Fibroblast of upper back skin (primary cell): ENCODE data around the gene CFAP69.
"Not testable (repeated sequence)": the region's sequence is repeated elsewhere in the genome, so short reads cannot be mapped to it uniquely, and the experiment has no call there.

Experiments
- DNase-seq: peaks from one replicate; pipeline ENCODE4 v3.0.0-alpha.2; 2013

CFAP69 gene

DNA sequence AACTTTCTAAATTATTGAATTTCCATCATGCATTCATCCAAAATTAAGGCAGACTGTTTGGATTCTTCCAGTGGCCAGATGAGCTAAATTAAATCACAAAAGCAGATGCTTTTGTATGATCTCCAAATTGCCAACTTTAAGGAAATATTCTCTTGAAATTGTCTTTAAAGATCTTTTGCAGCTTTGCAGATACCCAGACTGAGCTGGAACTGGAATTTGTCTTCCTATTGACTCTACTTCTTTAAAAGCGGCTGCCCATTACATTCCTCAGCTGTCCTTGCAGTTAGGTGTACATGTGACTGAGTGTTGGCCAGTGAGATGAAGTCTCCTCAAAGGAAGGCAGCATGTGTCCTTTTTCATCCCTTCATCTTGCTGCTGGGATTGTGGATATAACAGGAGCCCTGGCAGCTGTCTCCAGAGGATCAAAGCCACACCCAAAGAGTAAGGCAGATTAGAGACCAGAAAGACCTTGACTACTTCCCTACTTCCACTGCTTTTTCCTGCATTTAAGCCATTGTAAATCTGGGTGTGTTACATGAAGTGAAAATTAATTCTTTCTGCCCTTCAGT is 8.2 kb upstream of the CFAP69 start:
- no peak for DNase-seq

DNA sequence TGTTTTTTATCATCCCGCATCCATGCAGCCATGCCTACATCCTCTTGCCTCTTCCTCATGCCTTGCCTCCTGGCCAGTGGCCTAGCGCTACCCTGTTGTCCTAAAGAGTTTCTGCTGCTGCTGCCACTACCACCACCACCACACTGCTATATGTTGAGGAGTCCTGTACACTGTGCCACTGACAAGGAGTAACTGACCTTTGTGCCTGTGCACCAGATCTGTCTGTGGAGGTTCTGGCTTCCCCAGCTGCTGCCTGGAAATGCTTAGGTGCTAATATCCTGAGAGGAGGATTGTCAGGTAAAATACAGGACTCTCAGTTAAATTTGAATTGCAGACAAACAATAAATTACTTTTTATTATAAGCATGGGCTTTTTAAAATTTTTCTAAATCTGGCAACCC is 7.0 kb upstream of the CFAP69 start:
- DNase-seq = no peak

DNA sequence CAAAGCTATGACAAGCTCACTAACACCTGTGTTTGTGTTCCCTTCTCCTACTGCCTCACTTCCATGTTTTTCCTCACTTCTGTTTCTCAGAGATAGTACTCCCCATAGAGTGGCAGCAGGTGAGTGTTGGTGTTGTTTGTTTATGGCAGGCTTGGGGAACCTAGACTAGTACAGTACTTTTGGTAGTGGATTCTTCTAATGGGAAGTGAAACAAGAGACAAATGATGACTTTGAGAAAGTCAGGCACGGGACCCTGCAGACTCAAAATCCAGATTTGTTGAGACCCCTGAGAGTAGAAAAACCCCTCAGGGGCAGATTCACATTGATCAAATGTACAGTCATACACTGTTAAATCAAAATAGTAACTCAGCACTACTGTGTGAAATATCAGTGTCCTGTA is 6.4 kb upstream of the CFAP69 start:
- no peak for DNase-seq

DNA sequence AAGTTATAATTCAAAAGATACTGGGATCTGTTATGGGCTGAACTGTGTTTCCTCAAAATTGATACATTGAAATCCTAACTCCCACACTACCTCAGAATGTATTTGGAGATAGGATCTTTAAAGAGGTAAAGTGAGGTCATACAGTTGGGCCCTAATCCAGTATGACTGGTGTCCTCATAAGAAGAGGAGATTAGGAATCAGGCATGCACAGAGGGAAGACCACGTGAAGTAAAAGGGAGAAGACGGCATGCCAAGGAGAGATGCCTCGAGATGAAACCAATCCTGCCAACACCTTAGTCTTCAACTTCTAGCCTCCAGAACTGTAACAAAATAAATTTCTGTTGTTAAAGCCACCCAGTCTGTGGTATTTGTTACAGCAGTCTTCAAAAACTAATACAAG is 5.9 kb upstream of the CFAP69 start:
- DNase-seq = no peak

GRCh38 chr7:90239625-90240228 is 5.2 kb upstream of the CFAP69 start:
- DNase-seq = no peak

DNA sequence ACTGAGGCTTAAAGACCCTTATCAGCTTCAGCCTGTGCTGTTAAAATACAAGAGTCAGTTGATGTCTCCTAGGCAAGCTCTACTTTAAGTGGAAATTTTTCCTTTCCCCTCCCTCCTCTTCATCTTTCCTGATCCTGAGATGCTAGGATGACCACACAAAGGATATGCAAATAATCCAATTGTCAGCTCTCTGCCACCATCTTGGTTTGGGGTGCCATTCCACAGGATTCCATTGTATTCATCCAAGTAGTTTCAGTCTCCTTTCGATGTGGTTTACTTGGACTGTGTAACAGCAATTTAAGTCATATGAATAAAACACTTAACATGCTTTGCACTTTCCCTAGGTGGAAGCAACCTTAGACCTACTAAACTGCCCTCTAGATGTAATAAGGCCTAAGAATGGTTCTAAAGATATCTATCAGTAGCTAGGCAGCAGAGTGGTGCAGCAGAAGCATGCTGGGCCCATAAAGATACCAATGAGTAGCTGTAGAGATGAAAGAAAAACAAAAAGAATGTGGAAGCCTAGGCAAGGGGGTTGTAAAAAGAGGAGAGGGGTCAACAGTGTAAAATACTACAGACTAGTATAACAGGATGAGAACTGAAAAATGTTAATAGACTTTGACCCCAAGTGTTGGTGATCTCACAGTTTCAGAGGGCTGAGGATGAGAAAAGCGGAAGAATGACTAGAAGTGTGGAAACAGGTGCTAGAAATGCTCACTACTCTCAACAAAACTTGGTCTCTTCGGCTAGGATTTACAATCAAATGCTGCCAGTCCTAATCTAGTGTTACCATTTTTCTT is 2.4 kb upstream of the CFAP69 start:
- no peak for DNase-seq

DNA sequence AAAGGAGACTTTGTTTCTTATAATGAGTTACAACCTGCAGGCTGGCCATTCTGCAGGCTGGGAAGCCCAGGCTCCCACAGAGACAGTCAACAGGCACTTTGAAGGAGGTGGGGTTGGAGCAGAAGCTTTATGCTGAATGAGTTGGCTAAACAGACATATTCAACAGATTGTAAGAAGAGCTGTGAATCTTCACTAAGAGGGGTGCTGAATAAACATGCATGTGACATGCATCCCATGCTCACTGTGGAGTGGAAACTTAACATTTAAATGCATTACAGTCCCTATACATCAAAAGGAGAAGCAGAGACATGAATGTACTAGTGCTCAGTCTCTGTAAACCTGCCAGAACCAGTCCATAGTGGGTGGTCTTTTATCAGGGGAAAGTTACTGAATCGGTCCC is 1.4 kb upstream of the CFAP69 start:
- DNase-seq = no peak

DNA sequence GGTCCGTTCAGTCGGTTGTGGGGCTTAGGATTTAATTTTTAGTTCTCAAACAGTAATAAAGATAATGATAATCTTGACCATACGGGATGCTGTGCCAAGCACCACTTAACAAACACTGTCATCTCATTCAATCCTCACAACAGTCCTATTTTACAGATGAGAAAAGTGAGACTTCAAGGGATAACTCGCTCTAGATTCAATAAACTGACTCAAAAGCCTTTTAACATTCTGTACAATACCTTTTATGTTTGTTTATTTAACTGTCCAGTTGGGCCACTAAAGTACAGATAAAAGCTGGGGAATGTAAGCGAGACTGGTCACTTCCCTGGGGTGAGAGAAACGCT is 437 bp upstream of the CFAP69 start:
- DNase-seq = no peak

- peak; percentile 53 for DNase-seq
These were observed 1.2 kb downstream of the CFAP69 start for GRCh38 chr7:90246171-90246570.

DNA sequence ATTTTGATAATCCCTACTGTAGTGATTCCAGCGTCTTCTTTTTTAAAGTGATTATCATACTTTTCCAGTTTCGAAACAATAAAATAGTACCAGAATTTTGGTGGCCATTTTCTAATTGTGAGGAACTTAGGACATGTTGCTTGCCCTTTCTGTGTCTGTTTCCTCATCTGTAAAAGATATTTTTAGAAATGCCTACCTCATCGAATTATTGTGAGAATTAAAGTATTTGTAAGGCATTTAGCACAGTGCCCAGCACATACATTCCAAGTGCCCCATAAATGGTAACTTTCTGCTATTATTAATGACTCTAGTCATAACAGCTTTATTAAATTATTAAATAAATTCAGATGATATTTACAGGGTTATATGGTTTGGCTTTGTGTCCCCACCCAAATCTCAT is 3.7 kb downstream of the CFAP69 start:
- DNase-seq = no peak

- peak; percentile 78 for DNase-seq
These were observed 5.8 kb downstream of the CFAP69 start for GRCh38 chr7:90250601-90251303.

- DNase-seq = peak; percentile 23
These were observed 6.3 kb downstream of the CFAP69 start for GRCh38 chr7:90251304-90251635.

DNA sequence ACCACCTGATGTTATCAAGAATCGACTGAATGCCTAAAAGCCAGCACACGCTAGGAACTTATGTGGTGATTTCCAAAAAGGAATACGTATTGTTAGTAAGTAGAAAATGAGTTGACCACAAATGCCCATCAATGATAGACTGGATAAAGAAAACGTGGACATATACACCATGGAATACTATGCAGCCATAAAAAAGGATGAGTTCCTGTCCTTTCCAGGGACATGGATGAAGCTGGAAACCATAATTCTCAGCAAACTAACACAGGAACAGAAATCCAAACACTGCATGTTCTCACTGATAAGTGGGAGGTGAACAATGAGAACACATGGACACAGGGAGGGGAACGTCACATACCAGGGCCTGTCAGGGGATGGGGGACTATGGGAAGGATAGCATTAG is 11.0 kb downstream of the CFAP69 start:
- not testable (repeated sequence) for DNase-seq

- no peak for DNase-seq
These were observed 11.8 kb downstream of the CFAP69 start for GRCh38 chr7:90256778-90257177.

GRCh38 chr7:90261441-90261840 is 16.5 kb downstream of the CFAP69 start:
- DNase-seq = no peak

GRCh38 chr7:90262438-90262837 is 17.5 kb downstream of the CFAP69 start:
- peak; percentile 47 for DNase-seq

DNA sequence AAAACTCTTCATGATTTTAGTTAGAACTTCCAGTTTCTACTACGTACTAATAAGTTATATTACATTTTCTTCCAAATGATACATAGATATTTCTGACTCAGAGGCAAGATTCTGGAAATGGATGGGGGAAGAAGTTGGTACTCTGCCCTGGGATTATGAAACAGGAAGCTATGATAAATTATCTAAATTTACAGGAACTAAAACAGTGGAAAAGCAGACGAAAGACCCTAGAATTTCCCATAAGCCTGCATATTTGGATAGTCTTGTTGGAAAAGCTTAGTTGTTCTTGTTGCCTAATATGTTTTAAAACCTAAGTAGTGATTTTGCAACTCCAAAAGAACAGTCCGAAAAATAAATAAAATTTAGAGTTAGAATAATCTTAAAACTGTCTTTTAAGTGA is 21.8 kb downstream of the CFAP69 start:
- peak; percentile 77 for DNase-seq

DNA sequence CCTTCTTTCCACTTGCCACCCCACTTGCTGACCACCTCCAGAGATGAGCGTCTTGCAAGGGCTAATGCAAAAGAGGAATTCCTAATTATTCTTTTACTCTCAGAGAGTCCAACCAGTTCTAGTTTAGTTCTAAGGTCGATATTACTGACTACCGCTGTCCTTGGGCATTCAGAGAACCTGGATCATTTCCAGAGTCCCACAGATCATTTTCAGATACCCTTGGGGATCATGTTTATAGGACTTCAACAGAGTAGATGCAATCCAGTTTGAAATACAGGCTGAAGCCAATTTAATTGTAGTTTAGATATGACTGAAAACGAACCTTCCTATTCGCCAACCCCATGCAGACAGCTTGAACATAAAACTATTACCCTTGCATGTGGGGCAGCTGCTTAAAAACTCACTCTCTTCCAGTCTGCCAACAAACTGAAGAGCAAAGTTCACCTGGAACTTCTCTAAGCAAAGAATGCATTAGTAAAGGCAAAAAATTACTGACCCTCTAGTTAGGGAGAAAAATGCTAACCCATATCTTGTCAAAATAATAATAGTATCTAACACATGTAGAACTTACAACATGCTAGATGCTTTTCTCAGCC is 22.4 kb downstream of the CFAP69 start:
- DNase-seq = no peak

- DNase-seq = no peak
These were observed 24.2 kb downstream of the CFAP69 start for GRCh38 chr7:90269163-90269562.

DNA sequence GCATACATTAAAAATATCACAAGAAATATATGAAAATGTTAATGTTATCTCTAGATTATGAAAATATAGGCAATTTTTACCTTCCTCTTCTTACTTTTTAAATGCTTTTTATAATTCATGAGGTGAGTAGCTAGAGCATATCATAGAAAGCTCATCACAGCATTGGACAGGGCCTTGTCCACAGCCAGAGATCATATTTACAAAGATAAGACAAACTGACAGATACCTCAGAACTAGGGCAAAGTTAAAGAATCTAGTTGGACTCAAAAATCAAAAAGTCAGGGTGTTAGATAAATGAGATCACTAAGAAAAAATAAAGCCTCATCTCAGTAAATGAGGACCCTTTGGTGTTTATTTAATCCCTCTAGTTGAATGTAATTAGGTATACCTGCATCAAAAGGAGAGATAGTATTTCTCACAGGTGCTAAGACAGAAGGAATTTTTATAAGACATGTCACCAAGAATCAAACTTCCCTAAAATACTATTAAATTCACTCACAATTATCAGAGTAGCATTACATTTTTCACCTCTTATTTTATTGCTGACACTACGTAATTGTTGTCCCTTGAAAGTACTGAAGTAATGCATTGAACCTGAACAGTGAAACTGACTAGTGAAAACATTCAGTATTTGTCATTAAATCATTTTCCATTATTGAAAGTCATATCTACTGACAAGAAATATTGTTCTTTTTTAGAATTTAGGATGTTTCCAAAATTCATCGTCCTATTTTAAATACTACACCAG is 25.6 kb downstream of the CFAP69 start:
- no peak for DNase-seq

DNA sequence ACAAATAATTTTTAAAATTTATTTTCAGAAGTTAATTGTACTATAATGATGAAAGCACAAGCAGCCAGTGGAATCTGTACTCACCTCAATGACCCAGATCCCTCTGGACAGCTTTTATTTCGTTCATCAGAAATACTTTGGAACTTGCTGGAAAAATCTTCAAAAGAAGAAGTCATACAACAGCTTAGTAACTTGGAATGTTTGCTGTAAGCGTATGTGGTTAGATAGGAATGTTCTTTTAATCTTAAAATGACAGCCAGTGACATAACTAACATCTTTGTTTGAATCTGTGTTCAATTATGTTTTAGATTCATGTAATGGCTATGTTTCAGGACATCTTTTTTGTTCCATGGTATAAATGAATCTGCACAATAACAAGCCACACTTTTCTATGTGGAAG is 26.8 kb downstream of the CFAP69 start:
- DNase-seq = peak; percentile 86

DNA sequence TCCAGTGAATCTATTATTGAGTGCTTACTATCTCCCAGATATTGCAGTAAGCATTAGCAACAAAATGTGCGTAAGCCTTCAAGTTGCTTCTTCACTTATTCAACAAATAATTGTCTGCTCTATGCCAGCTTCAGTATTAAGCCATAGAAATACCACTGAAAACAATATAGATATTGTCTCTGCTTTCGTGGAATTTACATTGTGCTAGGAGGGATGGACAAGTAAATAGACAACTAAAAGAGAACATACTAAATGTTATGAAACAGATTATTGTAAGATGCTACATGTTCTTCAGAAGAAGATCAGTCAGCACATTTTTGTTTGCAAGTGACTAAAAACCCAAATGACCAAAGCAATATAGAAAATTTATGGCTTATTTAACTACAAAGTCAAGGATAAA is 27.3 kb downstream of the CFAP69 start:
- no peak for DNase-seq

DNA sequence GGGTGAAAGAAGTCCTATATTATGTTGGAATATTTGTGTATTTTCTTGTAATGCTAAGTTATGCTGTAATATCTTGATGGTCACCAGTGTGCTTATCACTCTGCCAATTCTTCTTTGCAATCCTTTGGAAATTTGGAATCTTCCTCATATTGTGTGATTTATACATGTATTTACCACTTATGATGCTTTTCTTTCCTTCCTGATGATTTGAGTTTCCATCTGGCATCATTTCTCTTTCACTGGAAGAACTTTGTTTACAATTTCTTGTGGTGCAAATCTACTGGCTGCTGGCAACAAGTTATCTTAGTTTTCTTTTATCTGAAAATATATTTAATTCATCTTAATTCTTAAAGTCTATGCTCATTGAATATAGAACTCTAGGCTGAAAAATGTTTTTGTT is 29.2 kb downstream of the CFAP69 start:
- DNase-seq = no peak
